GM20431 (cell line): ENCODE measurements around the gene WDR62.
"Not testable (repeated sequence)": the region's sequence is repeated elsewhere in the genome, so short reads cannot be mapped to it uniquely, and the experiment has no call there.

ENCODE experiments used
- in situ Hi-C: fragments of 300-500 bp; cut with MseI, MboI; formaldehyde crosslinking; loops from one replicate; pipeline ENCODE4 v1.15.0; 2020; ENCODE audit warnings: low sequenced_read_pairs; ENCODE audit not compliant: unreplicated experiment

The WDR62 gene

GRCh38 chr19:36106441-36106840, 51.7 kb downstream of the WDR62 start:
- in situ Hi-C loops: no loop called here

- in situ Hi-C loops: no loop called here
Measured at GRCh38 chr19:36106991-36107390, 52.3 kb downstream of the WDR62 start.

- in situ Hi-C loops: no loop called here
Measured at GRCh38 chr19:36108684-36109083, 54.0 kb downstream of the WDR62 start.

GRCh38 chr19:36110487-36111199, 55.9 kb downstream of the WDR62 start, which contains the start of gene OVOL3:
OVOL3 (plus strand) TSS chr19:36111143; CDS start chr19:36111203, 60 bp downstream.
- in situ Hi-C loops: no loop called here

GRCh38 chr19:36111200-36111539, 56.5 kb downstream of the WDR62 start:
- in situ Hi-C loops: no loop called here

GRCh38 chr19:36112678-36113077, 58.0 kb downstream of the WDR62 start:
- in situ Hi-C loops: no loop called here

GRCh38 chr19:36113425-36113824, 58.7 kb downstream of the WDR62 start:
- in situ Hi-C loops: no loop called here

- in situ Hi-C loops: no loop called here
Measured at GRCh38 chr19:36113894-36114720, 59.4 kb downstream of the WDR62 start.

- in situ Hi-C loops: no loop called here
Measured at GRCh38 chr19:36114721-36115452, 60.2 kb downstream of the WDR62 start, which contains the start of gene POLR2I. POLR2I (minus strand) TSS chr19:36114875; CDS start chr19:36114856, 19 bp downstream.

GRCh38 chr19:36115453-36116343, 61.0 kb downstream of the WDR62 start, which contains the start of gene TBCB:
TBCB (plus strand) TSS chr19:36115468; CDS start chr19:36115561, 93 bp downstream.
- in situ Hi-C loops: no loop called here

GRCh38 chr19:36116344-36116637, 61.6 kb downstream of the WDR62 start:
- in situ Hi-C loops: no loop called here

- in situ Hi-C loops: loop anchor here (10.0 kb wide), 1 partner anchor 54 kb away; no protein-coding TSS in a partner anchor
Measured at GRCh38 chr19:36120092-36120983, 65.6 kb downstream of the WDR62 start.

GRCh38 chr19:36120984-36121358, 66.3 kb downstream of the WDR62 start:
- in situ Hi-C loops: loop anchor here (10.0 kb wide), 1 partner anchor 54 kb away; no protein-coding TSS in a partner anchor

- in situ Hi-C loops: loop anchor here (10.0 kb wide), 1 partner anchor 53 kb away; no protein-coding TSS in a partner anchor
Measured at GRCh38 chr19:36121486-36122124, 66.9 kb downstream of the WDR62 start.

- in situ Hi-C loops: loop anchor here (10.0 kb wide), 1 partner anchor 49 kb away; no protein-coding TSS in a partner anchor
Measured at GRCh38 chr19:36125557-36125956, 70.9 kb downstream of the WDR62 start.

GRCh38 chr19:36128392-36128736, 73.7 kb downstream of the WDR62 start:
- in situ Hi-C loops: loop anchor here (10.0 kb wide), 1 partner anchor 46 kb away; no protein-coding TSS in a partner anchor

GRCh38 chr19:36131221-36131620, 76.5 kb downstream of the WDR62 start:
- in situ Hi-C loops: not testable (repeated sequence)

- in situ Hi-C loops: not testable (repeated sequence)
Measured at GRCh38 chr19:36134867-36135266, 80.2 kb downstream of the WDR62 start.
